HepG2 (cell line): Measurements from ENCODE around the gene KDM5A. TPM values are rescaled to one million over a fixed set of nuclear protein-coding genes. Genes with fewer than 3 reads are reported as not detected.

Source experiments
- CC2D1A ChIP-seq: sonication (generic); formaldehyde crosslinking; IDR thresholded peaks from 2 replicates; pipeline ENCODE4 v1.8.1; 2023; ENCODE audit warnings: mild to moderate bottlenecking, missing genetic modification reagents
- CEBPG ChIP-seq: IDR thresholded peaks from 2 replicates; pipeline ENCODE4 v1.6.1; 2016
- CENPX ChIP-seq: sonication (generic); formaldehyde crosslinking; IDR thresholded peaks from 2 replicates; pipeline ENCODE4 v1.9.0; 2021; ENCODE audit warnings: mild to moderate bottlenecking, missing genetic modification reagents, moderate library complexity
- CREB1 ChIP-seq, 2 experiments: fragments of 450-650 bp in 1 of 2; IDR thresholded peaks; 2 replicates each; pipeline ENCODE4 v1.6.1; 2016 to 2017; ENCODE audit warnings: control low read depth in 1 of 2, mild to moderate bottlenecking in 1 of 2, missing compliant biosample characterization in 1 of 2, missing genetic modification characterization in 1 of 2
- KDM6A ChIP-seq: IDR thresholded peaks from 2 replicates; pipeline ENCODE4 v1.6.1; 2016; ENCODE audit warnings: low read depth
- KIAA2018 ChIP-seq: sonication (generic); formaldehyde crosslinking; IDR thresholded peaks from 2 replicates; pipeline ENCODE4 v1.5.0; 2020; ENCODE audit warnings: mild to moderate bottlenecking, missing genetic modification reagents, borderline replicate concordance
- RAD21 ChIP-seq: fragments of 450-650 bp; formaldehyde crosslinking; IDR thresholded peaks from 2 replicates; pipeline ENCODE4 v1.5.0; 2020; ENCODE audit warnings: mild to moderate bottlenecking
- RBM39 ChIP-seq: fragments of 200-400 bp; formaldehyde crosslinking; IDR thresholded peaks from one replicate; pipeline ENCODE4 v1.6.1; 2018; ENCODE audit warnings: antibody characterized with exemption, mild to moderate bottlenecking, low read depth, low read length; ENCODE audit not compliant: poor library complexity, severe bottlenecking
- REST ChIP-seq, 2 experiments: IDR thresholded peaks; 2 replicates each; pipeline ENCODE4 v1.6.1; 2011 to 2012; ENCODE audit warnings: low read length in 2 of 2, borderline replicate concordance in 1 of 2, low read depth in 1 of 2, mild to moderate bottlenecking in 1 of 2, moderate library complexity in 1 of 2
- SKIL ChIP-seq: sonication (generic); formaldehyde crosslinking; IDR thresholded peaks from 2 replicates; pipeline ENCODE4 v1.8.0; 2022; ENCODE audit warnings: missing genetic modification reagents, mild to moderate bottlenecking, moderate library complexity, borderline replicate concordance
- SOX5 ChIP-seq: IDR thresholded peaks from 2 replicates; pipeline ENCODE4 v1.6.1; 2016; ENCODE audit warnings: borderline replicate concordance
- TOE1 ChIP-seq: sonication (generic); formaldehyde crosslinking; IDR thresholded peaks from 2 replicates; pipeline ENCODE4 v1.4.0; 2020; ENCODE audit warnings: mild to moderate bottlenecking, missing genetic modification reagents
- ZNF260 ChIP-seq: sonication (generic); formaldehyde crosslinking; IDR thresholded peaks from 2 replicates; pipeline ENCODE4 v1.4.0; 2020; ENCODE audit warnings: missing genetic modification reagents, low read depth, mild to moderate bottlenecking, borderline replicate concordance
- ZNF577 ChIP-seq: sonication (generic); formaldehyde crosslinking; IDR thresholded peaks from 2 replicates; pipeline ENCODE4 v1.4.0; 2020; ENCODE audit warnings: mild to moderate bottlenecking, low read depth, missing genetic modification reagents, borderline replicate concordance
- polyA plus RNA-seq, 8 experiments: library from polyadenylated mRNA; depleted of rRNA in 3 of 8; stranded (reverse) in 7 of 8; unstranded in 1 of 8; fragments of >200 nt; fragmentation: Illumina TruSeq in 4 of 8; extraction: Trizol in 4 of 8; gene quantifications; 2 replicates each; pipeline versions ENCODE4 v1.2.1 to v1.2.3, GENCODE V29; 2011 to 2016; ENCODE audit warnings: low read depth in 4 of 8, missing spikeins in 1 of 8, mixed read lengths in 1 of 8; ENCODE audit not compliant: insufficient read depth in 1 of 8
- total RNA-seq, 5 experiments: library from RNA; depleted of rRNA; stranded (reverse); fragments of >200 nt; fragmentation: Illumina TruSeq; extraction: Trizol; gene quantifications; 2 replicates each; pipeline ENCODE4 v1.2.3, GENCODE V29; 2016; ENCODE audit warnings: low read depth in 1 of 5

Gene KDM5A
- total and polyA plus RNA-seq, 2 of the 13 experiments (the other 11 are each of a cell fraction or from before 2014, with no cell fraction given), result 12.0 to 29.2 TPM

GRCh38 chr12:401235-402028 lies 12.3 kb upstream of the KDM5A start, which contains the start of gene CCDC77 (continued):
- TF ChIP-seq CC2D1A (CRISPR knock-in tag) (no peak), SOX5 (CRISPR knock-in tag) (no peak), RAD21 (CRISPR knock-in tag) (no peak), ZNF577 (CRISPR knock-in tag) (no peak), CEBPG (CRISPR knock-in tag) (peak; percentile 44; the same call in 1 of the 2 replicates), CENPX (CRISPR knock-in tag) (no peak), ZNF260 (no peak), SKIL (CRISPR knock-in tag) (no peak), TOE1 (no peak), CREB1 (IDR thresholded peaks at IDR 0.05) (peak; percentile 83), CREB1 (CRISPR knock-in tag; IDR thresholded peaks at IDR 0.05) (peak; percentile 92), RBM39 (no peak), KDM6A (CRISPR knock-in tag) (no peak), REST (IDR thresholded peaks at IDR 0.05; ENCODE audit: borderline replicate concordance in 1 of 2, low read depth in 1 of 2, low read length in 2 of 2) (no peak), KIAA2018 (CRISPR knock-in tag) (no peak)
